IMR-90 (cell line): ENCODE results near the gene IGFBP7.

ENCODE experiments used
- CEBPB ChIP-seq: IDR thresholded peaks from 2 replicates; pipeline ENCODE4 v1.6.1; 2012; ENCODE audit warnings: low read depth, low read length, improper control_type of control experiment
- CHD1 ChIP-seq: IDR thresholded peaks from 2 replicates; pipeline ENCODE4 v1.6.1; 2012; ENCODE audit warnings: low read depth, low read length, improper control_type of control experiment
- MAZ ChIP-seq: IDR thresholded peaks from 2 replicates; pipeline ENCODE4 v1.6.1; 2012; ENCODE audit warnings: low read depth, mild to moderate bottlenecking, low read length, improper control_type of control experiment, moderate library complexity, borderline replicate concordance
- MXI1 ChIP-seq: IDR thresholded peaks from 2 replicates; pipeline ENCODE4 v1.6.1; 2012; ENCODE audit warnings: low read depth, mild to moderate bottlenecking, low read length, moderate library complexity, borderline replicate concordance
- POLR2A ChIP-seq: IDR thresholded peaks from 2 replicates; pipeline ENCODE4 v1.6.1; 2012; ENCODE audit warnings: mild to moderate bottlenecking, low read depth, low read length
- RAD21 ChIP-seq: IDR thresholded peaks from 2 replicates; pipeline ENCODE4 v1.6.1; 2012; ENCODE audit warnings: low read length, improper control_type of control experiment
- RCOR1 ChIP-seq: IDR thresholded peaks from 2 replicates; pipeline ENCODE4 v1.6.1; 2012; ENCODE audit warnings: mild to moderate bottlenecking, low read length, improper control_type of control experiment; ENCODE audit not compliant: insufficient replicate concordance
- RFX5 ChIP-seq: IDR thresholded peaks from 2 replicates; pipeline ENCODE4 v1.8.0; 2012; ENCODE audit warnings: low read depth, mild to moderate bottlenecking, low read length, moderate library complexity
- TF ChIP-seq, protein P1 (sequence below): conservative IDR thresholded peaks from 2 replicates; pipeline ENCODE4 v1.5.1; 2012; ENCODE audit warnings: mild to moderate bottlenecking, low read depth, low read length, improper control_type of control experiment

DNA sequence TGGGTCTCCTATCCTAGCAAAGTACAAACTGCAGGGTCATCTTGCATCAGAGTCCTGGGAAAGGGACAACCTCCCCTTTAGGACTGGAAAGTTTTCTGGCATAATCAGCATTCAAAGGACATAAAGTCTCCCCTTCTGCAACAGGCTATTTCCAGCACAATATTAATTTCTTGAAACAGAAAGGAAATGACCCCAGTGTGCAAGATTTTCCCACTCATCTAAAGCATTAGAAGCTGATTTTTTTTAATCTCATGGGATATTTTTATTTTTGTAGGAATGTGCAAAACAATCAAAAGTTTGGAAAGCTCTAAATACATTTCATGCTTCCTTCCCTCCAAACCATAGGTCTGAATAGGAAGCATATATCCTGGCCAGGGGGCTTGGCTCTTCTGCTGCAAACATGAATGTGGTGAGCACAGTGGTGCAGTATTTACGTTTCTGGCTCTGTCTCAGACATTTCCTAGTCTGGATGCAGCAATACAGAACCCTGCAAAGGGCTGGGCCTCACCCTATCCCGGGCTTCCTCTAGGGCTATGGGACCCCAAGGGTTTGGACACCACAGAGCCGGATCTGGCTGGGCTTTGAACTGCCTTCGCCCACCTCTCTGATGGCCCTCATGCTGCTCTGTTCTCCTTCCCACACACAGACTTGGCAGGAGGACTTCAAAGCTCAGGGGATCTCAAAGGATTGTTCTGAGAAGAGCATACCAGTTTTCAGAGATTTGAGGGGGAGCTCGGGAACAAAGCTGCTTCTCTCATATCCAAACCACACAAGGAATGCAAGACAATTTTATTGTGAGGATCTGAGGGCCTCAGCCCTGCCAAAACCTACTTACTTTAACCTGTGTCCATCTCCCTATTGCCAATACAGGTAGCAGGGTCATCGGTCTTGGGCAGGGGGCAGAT, 66.6 kb downstream of the IGFBP7 start:
- TF ChIP-seq, protein P1, sequence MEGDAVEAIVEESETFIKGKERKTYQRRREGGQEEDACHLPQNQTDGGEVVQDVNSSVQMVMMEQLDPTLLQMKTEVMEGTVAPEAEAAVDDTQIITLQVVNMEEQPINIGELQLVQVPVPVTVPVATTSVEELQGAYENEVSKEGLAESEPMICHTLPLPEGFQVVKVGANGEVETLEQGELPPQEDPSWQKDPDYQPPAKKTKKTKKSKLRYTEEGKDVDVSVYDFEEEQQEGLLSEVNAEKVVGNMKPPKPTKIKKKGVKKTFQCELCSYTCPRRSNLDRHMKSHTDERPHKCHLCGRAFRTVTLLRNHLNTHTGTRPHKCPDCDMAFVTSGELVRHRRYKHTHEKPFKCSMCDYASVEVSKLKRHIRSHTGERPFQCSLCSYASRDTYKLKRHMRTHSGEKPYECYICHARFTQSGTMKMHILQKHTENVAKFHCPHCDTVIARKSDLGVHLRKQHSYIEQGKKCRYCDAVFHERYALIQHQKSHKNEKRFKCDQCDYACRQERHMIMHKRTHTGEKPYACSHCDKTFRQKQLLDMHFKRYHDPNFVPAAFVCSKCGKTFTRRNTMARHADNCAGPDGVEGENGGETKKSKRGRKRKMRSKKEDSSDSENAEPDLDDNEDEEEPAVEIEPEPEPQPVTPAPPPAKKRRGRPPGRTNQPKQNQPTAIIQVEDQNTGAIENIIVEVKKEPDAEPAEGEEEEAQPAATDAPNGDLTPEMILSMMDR: no peak
- TF ChIP-seq MAZ: no peak
- TF ChIP-seq RCOR1: no peak
- no peak for TF ChIP-seq MXI1
- no peak for TF ChIP-seq CHD1
- TF ChIP-seq RFX5: no peak
- no peak for TF ChIP-seq POLR2A
- no peak for TF ChIP-seq CEBPB
- no peak for TF ChIP-seq RAD21
